B cell (primary cell): Measurements from ENCODE around the gene EXOC3. TPM values are rescaled to one million over a fixed set of nuclear protein-coding genes. Genes with fewer than 3 reads are reported as not detected.

Experiments used
- ATAC-seq: fragments of 200-7000 bp; cut with Tn5 transposase; one replicate; pipeline ENCODE4 v1.10.0; 2021; ENCODE audit warnings: low read depth, mild to moderate bottlenecking, moderate number of reproducible peaks, moderate library complexity
- CTCF ChIA-PET: fragments of 350-600 bp; sonication (Branson Sonifier 250); formaldehyde crosslinking; loops from one replicate; lab custom pipeline; 2021; ENCODE audit warnings: antibody characterized with exemption, inconsistent platforms; lab: Charles Lee
- POLR2A ChIA-PET: fragments of 350-600 bp; sonication (Branson Sonifier 250); formaldehyde crosslinking; loops from one replicate; lab custom pipeline; 2021; ENCODE audit warnings: antibody characterized with exemption; lab: Charles Lee
- DNase-seq: peaks from one replicate; pipeline ENCODE4 v3.0.0; 2013
- H2AFZ ChIP-seq: 2 replicates; pipeline ENCODE4 v1.6.1; 2012; ENCODE audit warnings: mild to moderate bottlenecking, low read depth, low read length; ENCODE audit not compliant: insufficient read depth, poor library complexity, severe bottlenecking
- H3K27ac ChIP-seq, 2 donors: 1 replicate in 1 of 2; 2 replicates in 1 of 2; pipeline ENCODE4 v1.5.1; 2012 to 2013; ENCODE audit warnings: low read length in 2 of 2, mild to moderate bottlenecking in 2 of 2, moderate library complexity in 1 of 2
- H3K27me3 ChIP-seq, 4 experiments: fragments of 200-600 bp in 1 of 4; sonication (generic) in 1 of 4; replicated peaks in 1 of 4; 1 replicate in 2 of 4; 2 replicates in 2 of 4; pipeline versions ENCODE4 v1.6.1 to v1.7.0; 2013 to 2016; ENCODE audit warnings: low read length in 3 of 4, mild to moderate bottlenecking in 2 of 4, mixed read lengths in 1 of 4, moderate library complexity in 1 of 4; ENCODE audit not compliant: insufficient read depth in 4 of 4, control insufficient read depth in 3 of 4; ENCODE audit errors: control extremely low read depth in 1 of 4
- H3K36me3 ChIP-seq, 2 experiments: replicated peaks in 1 of 2; 1 replicate in 1 of 2; 2 replicates in 1 of 2; pipeline versions ENCODE4 v1.6.1 to v1.7.1; 2013; ENCODE audit warnings: low read length in 1 of 2; ENCODE audit not compliant: insufficient read depth in 2 of 2, control insufficient read depth in 1 of 2; ENCODE audit errors: control extremely low read depth in 1 of 2, extremely low read depth in 1 of 2
- H3K4me1 ChIP-seq, 2 donors: fragments of 200-600 bp in 1 of 2; sonication (generic) in 1 of 2; 1 replicate in 1 of 2; 2 replicates in 1 of 2; pipeline versions ENCODE4 v1.5.1 to v1.6.1; 2013 to 2017; ENCODE audit warnings: low read length in 2 of 2; ENCODE audit not compliant: control insufficient read depth in 2 of 2, insufficient read depth in 2 of 2
- H3K4me2 ChIP-seq: replicated peaks from 2 replicates; pipeline ENCODE3; 2012; ENCODE audit warnings: mild to moderate bottlenecking, low read depth, low read length; ENCODE audit not compliant: poor library complexity, severe bottlenecking
- H3K4me3 ChIP-seq, 5 experiments: fragments of 200-600 bp in 1 of 5; sonication (generic) in 1 of 5; 1 replicate in 3 of 5; 2 replicates in 2 of 5; pipeline versions ENCODE4 v1.5.1 to v1.7.0; 2011 to 2016; ENCODE audit warnings: low read length in 4 of 5, mild to moderate bottlenecking in 4 of 5, low read depth in 2 of 5, control low read depth in 1 of 5, moderate library complexity in 1 of 5; ENCODE audit not compliant: insufficient read depth in 1 of 5; ENCODE audit errors: control extremely low read depth in 1 of 5, extremely low read depth in 1 of 5
- H3K79me2 ChIP-seq: fragments of 200-600 bp; sonication (generic); one replicate; pipeline ENCODE4 v1.6.0; 2016; ENCODE audit warnings: low read length; ENCODE audit not compliant: control insufficient read depth, insufficient read depth
- H3K9ac ChIP-seq: fragments of 200-600 bp; sonication (generic); 2 replicates; pipeline ENCODE4 v1.6.1; 2017; ENCODE audit warnings: mild to moderate bottlenecking, low read length, moderate library complexity
- H3K9me3 ChIP-seq, 3 donors: one replicate each; pipeline versions ENCODE4 v1.6.1 to v1.7.1; 2013; ENCODE audit warnings: low read length in 2 of 3; ENCODE audit not compliant: control insufficient read depth in 2 of 3, insufficient read depth in 1 of 3; ENCODE audit errors: control extremely low read depth in 1 of 3
- H4K20me1 ChIP-seq: 2 replicates; pipeline ENCODE4 v1.6.0; 2012; ENCODE audit warnings: mild to moderate bottlenecking, low read length; ENCODE audit not compliant: insufficient read depth, control insufficient read depth, poor library complexity, severe bottlenecking
- H3K27ac Mint-ChIP-seq: one replicate; pipeline ENCODE4 v1.8.0; 2021; ENCODE audit warnings: mixed read lengths
- H3K27me3 Mint-ChIP-seq: one replicate; pipeline ENCODE4 v1.8.0; 2021; ENCODE audit warnings: mixed read lengths
- H3K4me1 Mint-ChIP-seq: one replicate; pipeline ENCODE4 v1.8.0; 2021; ENCODE audit warnings: mixed read lengths
- H3K4me3 Mint-ChIP-seq: one replicate; pipeline ENCODE4 v1.8.0; 2021; ENCODE audit warnings: mixed read lengths
- H3K9me3 Mint-ChIP-seq: one replicate; pipeline ENCODE4 v1.8.0; 2022; ENCODE audit warnings: mixed read lengths; ENCODE audit not compliant: insufficient read depth
- EZH2 ChIP-seq: IDR thresholded peaks from 2 replicates; pipeline ENCODE4 v1.6.1; 2012; ENCODE audit warnings: borderline replicate concordance, low read depth, mild to moderate bottlenecking, moderate library complexity, low read length; ENCODE audit not compliant: insufficient read depth, poor library complexity, severe bottlenecking
- WGBS: methylation state at CpG from one replicate; pipeline ENCODE4 v1.1.5; 2013; ENCODE audit warnings: missing lambda C conversion rate; ENCODE audit not compliant: insufficient coverage; 5-methylcytosine and 5-hydroxymethylcytosine counted together
- intact Hi-C: fragments of 100-400 bp; cut with micrococcal nuclease; formaldehyde crosslinking; loops from one replicate; pipeline ENCODE4 v1.10.0; 2022
- polyA plus RNA-seq: library from polyadenylated mRNA; depleted of rRNA; stranded (reverse); fragments of >200 nt; gene quantifications from 2 replicates; pipeline ENCODE4 v1.2.3, GENCODE V29; 2012
- total RNA-seq, 2 donors: library from RNA; stranded (reverse); fragments of 120-200 nt in 1 of 2; gene quantifications; 1 replicate in 1 of 2; 2 replicates in 1 of 2; pipeline versions ENCODE4 v1.2.3 to v1.2.4, GENCODE V29; 2013 to 2022
- TF ChIP-seq, protein P1 (sequence below): fragments of 200-600 bp; IDR thresholded peaks from one replicate; pipeline ENCODE4 v1.8.0; 2022; ENCODE audit warnings: antibody characterized with exemption, mild to moderate bottlenecking

Gene EXOC3
- total and polyA plus RNA-seq, 2 donors (not counting 1 experiment from before 2014, with no cell fraction given) = 44.0 to 97.1 TPM

DNA sequence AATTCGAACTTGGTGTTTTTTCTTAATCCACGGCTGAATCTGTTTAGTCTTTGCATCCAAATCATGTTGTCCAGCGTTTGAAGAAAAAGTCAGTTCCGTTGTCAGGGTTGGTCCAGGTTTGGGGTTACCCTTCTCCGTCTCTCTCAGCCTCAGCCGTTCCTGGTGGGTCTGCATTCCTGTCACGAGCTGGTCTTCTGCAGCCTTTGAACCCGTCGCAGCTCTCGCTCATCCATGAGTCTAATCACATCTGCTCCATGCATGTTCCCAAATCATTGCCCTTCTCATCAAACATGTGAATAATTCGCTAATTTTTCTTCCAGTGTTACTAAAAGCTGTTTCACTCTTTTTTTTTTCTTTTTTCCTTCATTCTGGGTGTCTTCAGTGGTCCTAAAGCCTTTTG is 39.0 kb upstream of the EXOC3 start:
- H3K9me3 ChIP-seq = peaks cover 0 to 12% (median 0%) of the 10 kb centered on the region in 3 donors
- H3K27ac Mint-ChIP-seq = no peak overlapping the region
- 95% methylated on average over 10 of the region's 11 CpGs for WGBS
- H3K4me1 Mint-ChIP-seq = peaks cover 45% of the 10 kb centered on the region
- H3K4me2 ChIP-seq = no peak overlapping the region
- no peak for DNase-seq
- no peaks in the 10 kb centered on the region for H3K9me3 Mint-ChIP-seq
- no peaks in the 10 kb centered on the region for H3K79me2 ChIP-seq
- H3K36me3 ChIP-seq = no peaks in the 10 kb centered on the region
- H2AFZ ChIP-seq = no peak overlapping the region
- H3K27me3 ChIP-seq = peaks cover 0 to 17% (median 8%) of the 10 kb centered on the region in 4 experiments
- no peak for ATAC-seq
- no peak for TF ChIP-seq EZH2
- TF ChIP-seq, protein P1, sequence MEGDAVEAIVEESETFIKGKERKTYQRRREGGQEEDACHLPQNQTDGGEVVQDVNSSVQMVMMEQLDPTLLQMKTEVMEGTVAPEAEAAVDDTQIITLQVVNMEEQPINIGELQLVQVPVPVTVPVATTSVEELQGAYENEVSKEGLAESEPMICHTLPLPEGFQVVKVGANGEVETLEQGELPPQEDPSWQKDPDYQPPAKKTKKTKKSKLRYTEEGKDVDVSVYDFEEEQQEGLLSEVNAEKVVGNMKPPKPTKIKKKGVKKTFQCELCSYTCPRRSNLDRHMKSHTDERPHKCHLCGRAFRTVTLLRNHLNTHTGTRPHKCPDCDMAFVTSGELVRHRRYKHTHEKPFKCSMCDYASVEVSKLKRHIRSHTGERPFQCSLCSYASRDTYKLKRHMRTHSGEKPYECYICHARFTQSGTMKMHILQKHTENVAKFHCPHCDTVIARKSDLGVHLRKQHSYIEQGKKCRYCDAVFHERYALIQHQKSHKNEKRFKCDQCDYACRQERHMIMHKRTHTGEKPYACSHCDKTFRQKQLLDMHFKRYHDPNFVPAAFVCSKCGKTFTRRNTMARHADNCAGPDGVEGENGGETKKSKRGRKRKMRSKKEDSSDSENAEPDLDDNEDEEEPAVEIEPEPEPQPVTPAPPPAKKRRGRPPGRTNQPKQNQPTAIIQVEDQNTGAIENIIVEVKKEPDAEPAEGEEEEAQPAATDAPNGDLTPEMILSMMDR = no peak
- intact Hi-C loops = no loop called here
- no peaks in the 10 kb centered on the region for H4K20me1 ChIP-seq
- peaks cover 46% of the 10 kb centered on the region for H3K27me3 Mint-ChIP-seq
- H3K4me3 Mint-ChIP-seq = peak overlapping the region; percentile 17
- ChIA-PET CTCF (no interaction called here), POLR2A (no interaction called here)
- H3K9ac ChIP-seq = no peak overlapping the region
- peaks cover 32 to 33% of the 10 kb centered on the region in 2 donors for H3K4me1 ChIP-seq
- H3K4me3 ChIP-seq = no peak overlapping the region
- H3K27ac ChIP-seq = no peak overlapping the region

DNA sequence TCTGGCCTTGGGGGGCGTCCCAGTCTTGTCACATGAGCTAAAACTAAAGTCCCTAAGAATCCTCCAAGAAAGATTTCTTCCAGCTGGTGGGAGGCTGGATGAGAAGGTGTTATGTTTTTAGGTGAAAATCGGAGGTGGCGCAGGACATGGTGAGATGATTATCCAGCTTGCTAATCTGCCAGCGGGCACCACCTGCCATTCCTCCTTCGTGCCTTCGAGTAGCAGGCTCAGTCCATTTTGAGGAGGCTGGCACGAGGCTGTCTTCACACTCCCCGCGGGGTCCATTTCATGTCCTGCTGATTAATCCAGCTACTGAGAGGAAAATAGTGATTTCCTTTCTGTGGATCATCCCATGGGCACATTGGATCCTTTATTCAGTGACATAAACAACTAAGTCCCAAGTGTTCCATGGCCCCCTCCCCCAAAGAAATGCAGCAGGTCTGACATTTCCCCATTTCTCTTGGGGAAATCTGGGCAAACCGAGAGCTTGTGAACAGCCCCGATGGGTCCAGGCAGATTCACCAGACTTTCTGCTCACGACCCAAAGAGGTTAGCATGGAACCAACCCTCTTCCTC is 38.2 kb upstream of the EXOC3 start:
- no peaks in the 10 kb centered on the region for H4K20me1 ChIP-seq
- TF ChIP-seq EZH2 = no peak
- TF ChIP-seq, protein P1 = no peak
- Mint-ChIP-seq H3K4me3 (no peak overlapping the region), H3K4me1 (peaks cover 39% of the 10 kb centered on the region), H3K9me3 (no peaks in the 10 kb centered on the region), H3K27me3 (peaks cover 47% of the 10 kb centered on the region), H3K27ac (no peak overlapping the region)
- WGBS = 91% methylated on average over 11 of the region's 12 CpGs
- H2AFZ ChIP-seq = no peak overlapping the region
- no peak for ATAC-seq
- no peak overlapping the region for H3K4me3 ChIP-seq
- ChIA-PET CTCF (no interaction called here), POLR2A (no interaction called here)
- DNase-seq = no peak
- H3K4me1 ChIP-seq = peaks cover 25% of the 10 kb centered on the region in 2 donors
- intact Hi-C loops = no loop called here
- no peak overlapping the region for H3K27ac ChIP-seq
- no peak overlapping the region for H3K9ac ChIP-seq
- H3K9me3 ChIP-seq = peaks cover 0 to 7% (median 0%) of the 10 kb centered on the region in 3 donors
- peaks cover 0 to 9% (median 4%) of the 10 kb centered on the region in 4 experiments for H3K27me3 ChIP-seq
- no peak overlapping the region for H3K4me2 ChIP-seq
- no peaks in the 10 kb centered on the region for H3K79me2 ChIP-seq
- H3K36me3 ChIP-seq = no peaks in the 10 kb centered on the region
